ENCODE results near the gene TUNAR.

TUNAR gene

DNA sequence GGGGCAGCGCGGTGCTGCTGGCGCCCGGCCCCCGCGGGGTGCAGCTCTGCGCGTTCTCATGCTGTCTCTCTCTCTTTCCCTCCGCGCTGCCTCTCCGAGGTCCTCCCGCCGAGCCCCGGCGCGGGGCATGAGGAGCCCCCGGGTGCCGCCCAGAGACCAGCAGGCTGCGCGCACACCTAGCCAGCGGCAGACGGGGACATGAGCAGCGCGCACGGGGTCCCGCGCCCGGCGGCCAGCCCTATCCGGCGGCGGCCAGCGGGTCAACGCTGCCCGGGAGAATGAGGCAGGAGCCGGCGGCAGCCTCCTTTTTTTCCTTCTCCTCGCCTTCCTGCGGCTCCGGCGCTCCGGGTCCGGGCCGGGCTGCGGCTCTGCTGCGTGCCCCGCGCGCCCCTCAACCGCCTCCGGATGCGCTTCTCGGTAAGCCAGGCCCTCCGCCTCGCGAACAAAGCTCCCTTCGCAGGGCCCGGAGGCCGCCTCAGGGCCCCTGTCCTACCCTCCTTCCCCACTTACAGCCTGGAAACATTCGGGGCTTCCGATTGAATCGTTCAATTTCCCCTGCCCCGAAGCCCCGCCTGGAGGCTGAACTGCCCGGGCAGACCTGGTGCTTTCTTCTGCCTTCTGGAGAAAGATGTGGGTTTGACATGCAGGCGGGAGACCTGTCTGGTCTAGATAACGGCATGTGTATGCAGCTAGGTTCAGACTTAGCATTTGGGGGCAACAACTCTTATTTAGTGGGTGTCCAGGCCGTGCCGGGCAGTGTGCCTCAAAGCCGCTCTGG is at the start of gene TUNAR:
TUNAR (plus strand) TSS at position 72 of the 778 bp plus-strand sequence.
- Histone ChIP-seq H3K27ac (peak within 1 kb of the TSS; percentile 30), H3K27me3 (ENCODE audit: insufficient read depth, low read depth, severe bottlenecking) (no peaks in the 10 kb centered on the region), H3K36me3 (no peaks in the 10 kb centered on the region), H3K4me3 (ENCODE audit: low read depth, low read length) (peak within 1 kb of the TSS; percentile 54), H3K9me3 (ENCODE audit: severe bottlenecking) (no peaks in the 10 kb centered on the region)
- peak; percentile 40 for DNase-seq
- TF ChIP-seq, protein P1, sequence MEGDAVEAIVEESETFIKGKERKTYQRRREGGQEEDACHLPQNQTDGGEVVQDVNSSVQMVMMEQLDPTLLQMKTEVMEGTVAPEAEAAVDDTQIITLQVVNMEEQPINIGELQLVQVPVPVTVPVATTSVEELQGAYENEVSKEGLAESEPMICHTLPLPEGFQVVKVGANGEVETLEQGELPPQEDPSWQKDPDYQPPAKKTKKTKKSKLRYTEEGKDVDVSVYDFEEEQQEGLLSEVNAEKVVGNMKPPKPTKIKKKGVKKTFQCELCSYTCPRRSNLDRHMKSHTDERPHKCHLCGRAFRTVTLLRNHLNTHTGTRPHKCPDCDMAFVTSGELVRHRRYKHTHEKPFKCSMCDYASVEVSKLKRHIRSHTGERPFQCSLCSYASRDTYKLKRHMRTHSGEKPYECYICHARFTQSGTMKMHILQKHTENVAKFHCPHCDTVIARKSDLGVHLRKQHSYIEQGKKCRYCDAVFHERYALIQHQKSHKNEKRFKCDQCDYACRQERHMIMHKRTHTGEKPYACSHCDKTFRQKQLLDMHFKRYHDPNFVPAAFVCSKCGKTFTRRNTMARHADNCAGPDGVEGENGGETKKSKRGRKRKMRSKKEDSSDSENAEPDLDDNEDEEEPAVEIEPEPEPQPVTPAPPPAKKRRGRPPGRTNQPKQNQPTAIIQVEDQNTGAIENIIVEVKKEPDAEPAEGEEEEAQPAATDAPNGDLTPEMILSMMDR (IDR thresholded peaks at IDR 0.05; ENCODE audit: low read depth, low read length) = no peak

DNA sequence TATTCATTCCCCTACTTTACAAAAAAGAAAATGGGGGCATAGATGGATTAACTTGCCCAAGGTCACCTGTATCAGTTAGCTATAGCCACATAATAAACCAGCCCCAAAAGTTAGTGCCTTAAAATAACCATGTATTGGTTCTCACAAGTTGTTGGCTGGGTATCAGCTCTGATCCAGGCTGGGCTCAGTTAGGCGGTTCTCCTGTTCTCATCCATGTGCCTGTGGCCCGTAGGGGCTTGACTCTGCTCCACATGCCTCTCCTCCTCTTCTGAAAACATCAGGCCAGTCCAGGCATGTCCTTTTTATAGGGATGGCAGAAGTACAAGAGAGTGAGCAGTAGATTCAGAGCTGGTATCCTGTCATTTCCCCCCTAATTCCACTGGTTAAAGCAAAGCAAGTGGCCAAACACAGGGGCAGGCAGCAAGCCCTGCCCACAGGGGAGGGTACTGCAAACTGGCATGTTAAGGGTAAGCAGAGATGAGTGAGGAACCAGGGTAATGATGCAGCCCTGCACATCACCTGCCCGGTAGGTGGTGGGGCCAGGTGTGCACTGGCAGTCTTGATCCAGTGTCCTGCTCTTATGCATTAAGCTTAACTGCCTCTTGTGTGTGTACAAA is 47.9 kb upstream of the TUNAR start:
- TF ChIP-seq, protein P1 (IDR thresholded peaks at IDR 0.05; ENCODE audit: low read depth, low read length) = no peak
- Histone ChIP-seq H3K27ac (no peak overlapping the region), H3K4me3 (ENCODE audit: low read depth, low read length) (no peak overlapping the region), H3K9me3 (ENCODE audit: severe bottlenecking) (no peaks in the 10 kb centered on the region), H3K27me3 (ENCODE audit: insufficient read depth, low read depth, severe bottlenecking) (no peaks in the 10 kb centered on the region), H3K36me3 (no peaks in the 10 kb centered on the region)
- DNase-seq = no peak

DNA sequence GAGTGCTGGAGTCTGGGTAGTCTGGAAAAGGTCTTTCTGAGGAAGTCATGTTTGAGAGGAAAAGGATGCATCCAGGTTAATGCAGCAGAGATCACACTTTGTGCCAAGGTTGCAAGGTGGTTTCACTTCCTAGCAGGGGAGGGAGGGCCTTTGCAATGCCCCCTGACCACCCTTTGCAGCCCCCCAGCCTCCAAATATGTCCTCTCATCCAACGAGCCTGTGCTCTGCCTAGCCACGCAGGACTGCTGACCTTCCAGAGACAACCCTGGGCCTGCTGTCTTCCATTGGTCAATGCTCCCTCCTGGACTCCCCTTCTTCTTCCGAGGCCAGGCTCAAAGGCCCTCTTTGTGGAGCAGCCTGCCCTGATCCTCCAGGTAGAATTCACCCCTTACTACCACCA is 47.3 kb upstream of the TUNAR start:
- Histone ChIP-seq H3K27ac (no peak overlapping the region), H3K4me3 (ENCODE audit: low read depth, low read length) (no peak overlapping the region), H3K27me3 (ENCODE audit: insufficient read depth, low read depth, severe bottlenecking) (no peaks in the 10 kb centered on the region), H3K36me3 (no peaks in the 10 kb centered on the region), H3K9me3 (ENCODE audit: severe bottlenecking) (no peaks in the 10 kb centered on the region)
- no peak for DNase-seq
- TF ChIP-seq, protein P1 (IDR thresholded peaks at IDR 0.05; ENCODE audit: low read depth, low read length) = no peak

DNA sequence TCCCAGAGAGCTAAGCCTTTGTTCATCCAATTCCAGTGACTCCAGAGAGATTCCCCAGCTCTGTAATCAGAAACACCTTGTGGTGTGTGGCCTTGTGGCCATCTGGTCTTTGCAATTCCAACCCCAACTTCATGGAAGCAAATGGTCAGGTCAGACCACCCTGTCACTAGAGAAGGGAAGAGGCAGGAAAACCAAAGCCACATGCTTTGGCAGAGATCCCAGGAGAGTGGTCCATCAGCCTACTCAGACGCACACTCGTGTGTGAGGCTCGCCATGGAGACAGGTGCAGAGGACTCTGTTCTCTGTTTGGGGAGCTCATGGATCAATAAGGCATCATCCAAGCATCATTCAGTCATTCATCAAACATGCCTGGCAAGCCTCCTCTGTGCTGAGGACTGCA is 46.2 kb upstream of the TUNAR start:
- H3K4me3 ChIP-seq (ENCODE audit: low read depth, low read length) = no peak overlapping the region
- H3K27me3 ChIP-seq (ENCODE audit: insufficient read depth, low read depth, severe bottlenecking) = no peaks in the 10 kb centered on the region
- H3K27ac ChIP-seq = no peak overlapping the region
- H3K9me3 ChIP-seq (ENCODE audit: severe bottlenecking) = no peaks in the 10 kb centered on the region
- TF ChIP-seq, protein P1 (IDR thresholded peaks at IDR 0.05; ENCODE audit: low read depth, low read length) = no peak
- DNase-seq = no peak
- no peaks in the 10 kb centered on the region for H3K36me3 ChIP-seq

DNA sequence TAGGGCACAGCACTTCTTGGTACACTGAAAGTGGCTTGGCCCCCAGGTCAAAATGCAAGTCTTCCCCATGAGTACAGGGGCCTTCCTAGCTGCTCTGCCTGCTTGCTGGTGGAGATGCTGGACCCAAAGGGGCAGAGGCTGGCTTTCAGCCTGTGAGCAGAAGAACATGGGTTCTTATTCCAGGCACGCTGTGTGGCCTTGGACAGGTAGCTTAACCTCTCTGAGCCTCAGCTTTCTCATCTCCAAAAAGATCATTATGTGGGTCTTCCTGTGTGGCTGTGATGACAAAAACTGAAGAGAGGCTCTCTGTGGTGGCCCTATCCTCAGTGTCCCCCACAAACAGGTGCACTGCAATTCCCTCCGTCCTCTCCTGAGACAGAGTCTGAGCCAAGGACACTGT is 45.6 kb upstream of the TUNAR start:
- Histone ChIP-seq H3K27ac (no peak overlapping the region), H3K9me3 (ENCODE audit: severe bottlenecking) (no peaks in the 10 kb centered on the region), H3K27me3 (ENCODE audit: insufficient read depth, low read depth, severe bottlenecking) (no peaks in the 10 kb centered on the region), H3K4me3 (ENCODE audit: low read depth, low read length) (no peak overlapping the region), H3K36me3 (no peaks in the 10 kb centered on the region)
- DNase-seq = no peak
- TF ChIP-seq, protein P1 (IDR thresholded peaks at IDR 0.05; ENCODE audit: low read depth, low read length) = no peak
